Central memory CD4-positive, alpha-beta T cell (primary cell): ENCODE data around the gene EHMT1.
"Not testable (repeated sequence)": the region's sequence is repeated elsewhere in the genome, so short reads cannot be mapped to it uniquely, and the experiment has no call there.

Source experiments
- DNase-seq: peaks from one replicate; pipeline ENCODE4 v3.0.0; 2022

Gene EHMT1

DNA sequence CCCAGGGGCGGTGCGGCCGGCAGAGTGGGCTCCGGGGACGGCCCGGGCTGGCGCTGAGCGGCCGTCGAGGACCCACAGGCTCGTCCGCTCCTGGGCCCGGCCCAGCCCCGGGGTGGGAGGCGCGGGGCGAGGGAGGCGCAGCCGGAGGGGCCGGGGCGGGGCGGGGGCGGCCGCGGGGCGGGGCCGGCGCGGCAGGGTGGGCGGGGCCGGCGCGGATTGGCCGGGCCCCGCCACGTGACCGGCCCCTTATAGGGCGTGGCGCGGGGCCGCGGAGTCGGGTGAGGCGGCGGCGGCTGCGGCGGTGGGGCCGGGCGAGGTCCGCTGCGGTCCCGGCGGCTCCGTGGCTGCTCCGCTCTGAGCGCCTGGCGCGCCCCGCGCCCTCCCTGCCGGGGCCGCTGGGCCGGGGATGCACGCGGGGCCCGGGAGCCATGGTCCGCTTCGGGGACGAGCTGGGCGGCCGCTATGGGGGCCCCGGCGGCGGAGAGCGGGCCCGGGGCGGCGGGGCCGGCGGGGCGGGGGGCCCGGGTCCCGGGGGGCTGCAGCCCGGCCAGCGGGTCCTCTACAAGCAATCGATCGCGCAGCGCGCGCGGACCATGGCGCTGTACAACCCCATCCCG lies 258.8 kb downstream of the EHMT1 start, which contains the start of gene CACNA1B:
CACNA1B (plus strand) TSS at position 277 of the 617 bp plus-strand sequence; CDS start at position 429, 152 bp downstream.
- not testable (repeated sequence) for DNase-seq

DNA sequence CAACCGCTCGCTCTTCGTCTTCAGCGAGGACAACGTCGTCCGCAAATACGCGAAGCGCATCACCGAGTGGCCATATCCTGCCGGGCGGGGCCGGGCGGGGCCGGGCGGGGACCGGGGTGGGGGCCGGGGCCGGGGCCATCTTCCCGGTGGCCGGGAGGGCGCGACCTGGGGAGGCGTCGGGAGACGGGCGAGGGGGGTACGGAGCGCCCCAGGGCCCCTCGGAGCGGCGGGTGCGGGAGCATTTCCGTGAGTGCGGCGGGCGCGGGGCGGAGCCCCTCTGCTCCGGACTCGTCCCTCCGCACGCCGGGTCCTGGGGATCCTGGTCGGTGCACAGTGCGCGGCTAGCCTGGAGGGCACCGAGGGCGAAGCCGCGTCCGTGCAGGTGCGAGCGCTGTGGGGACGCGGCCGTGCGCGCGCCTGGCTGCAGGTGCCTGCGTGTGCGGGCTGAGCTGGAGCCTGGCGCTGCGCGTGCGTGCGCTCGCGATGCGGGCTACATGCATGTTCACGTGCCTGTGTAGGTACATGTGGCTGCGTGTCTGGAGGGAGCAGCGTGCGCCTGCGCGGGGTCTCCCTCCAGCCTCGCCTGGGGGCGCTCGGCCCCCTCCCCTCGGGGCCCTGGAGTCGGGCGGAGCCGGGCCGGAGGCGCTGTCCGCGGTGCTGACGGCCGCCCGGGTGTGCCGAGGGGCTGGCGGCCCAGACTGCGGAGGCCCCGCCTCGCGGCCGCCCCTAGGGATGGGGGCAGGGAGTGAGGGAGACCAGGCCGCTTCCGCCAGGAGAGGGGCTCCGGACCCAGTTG lies 259.5 kb downstream of the EHMT1 start:
- DNase-seq, result no peak

DNA sequence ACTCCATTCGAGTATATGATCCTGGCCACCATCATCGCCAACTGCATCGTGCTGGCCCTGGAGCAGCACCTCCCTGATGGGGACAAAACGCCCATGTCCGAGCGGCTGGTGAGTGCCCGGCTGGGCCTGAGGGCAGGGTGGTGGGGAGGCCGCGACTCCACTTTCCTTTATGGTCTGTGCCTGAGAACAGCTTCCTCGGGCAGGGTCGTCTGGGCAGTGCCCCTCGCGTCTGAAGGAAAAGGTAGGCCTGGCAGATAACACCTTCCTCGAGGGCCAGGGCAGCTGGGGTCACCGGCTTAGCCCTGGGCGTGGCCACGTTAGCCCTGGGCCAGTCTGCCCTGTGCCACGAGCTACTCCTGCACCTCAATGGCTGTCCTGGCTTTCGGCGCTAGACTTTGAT lies 260.2 kb downstream of the EHMT1 start:
- no peak for DNase-seq

DNA sequence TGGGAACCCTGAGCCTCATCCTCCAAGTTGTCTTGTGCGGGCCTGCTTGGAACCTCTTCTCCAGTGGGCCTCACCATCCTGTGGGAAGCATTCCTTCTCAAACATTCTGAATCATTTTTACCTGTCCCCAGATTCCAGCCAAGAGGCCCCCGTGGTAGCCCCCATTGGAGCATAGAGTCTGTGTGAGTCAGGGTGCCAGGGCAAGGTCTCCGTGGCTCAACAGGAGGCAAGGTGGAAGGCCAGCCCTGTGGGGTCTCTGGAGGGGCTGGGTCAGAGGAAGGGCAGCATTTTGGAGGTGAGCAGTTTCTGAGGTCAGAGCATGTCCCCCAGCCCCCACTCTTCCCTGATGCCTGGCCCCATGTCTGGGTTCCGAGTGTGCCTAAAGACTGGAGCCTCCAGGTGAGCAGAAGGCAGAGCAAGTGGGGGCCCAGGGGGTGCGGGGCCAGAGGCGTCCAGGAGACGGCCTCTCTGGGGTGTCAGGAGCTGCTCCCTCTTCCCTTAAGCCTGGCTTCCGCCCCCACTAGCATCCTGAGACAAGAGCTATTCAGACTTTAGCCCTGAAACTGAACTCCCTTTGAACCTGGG lies 260.9 kb downstream of the EHMT1 start:
- no peak for DNase-seq

DNA sequence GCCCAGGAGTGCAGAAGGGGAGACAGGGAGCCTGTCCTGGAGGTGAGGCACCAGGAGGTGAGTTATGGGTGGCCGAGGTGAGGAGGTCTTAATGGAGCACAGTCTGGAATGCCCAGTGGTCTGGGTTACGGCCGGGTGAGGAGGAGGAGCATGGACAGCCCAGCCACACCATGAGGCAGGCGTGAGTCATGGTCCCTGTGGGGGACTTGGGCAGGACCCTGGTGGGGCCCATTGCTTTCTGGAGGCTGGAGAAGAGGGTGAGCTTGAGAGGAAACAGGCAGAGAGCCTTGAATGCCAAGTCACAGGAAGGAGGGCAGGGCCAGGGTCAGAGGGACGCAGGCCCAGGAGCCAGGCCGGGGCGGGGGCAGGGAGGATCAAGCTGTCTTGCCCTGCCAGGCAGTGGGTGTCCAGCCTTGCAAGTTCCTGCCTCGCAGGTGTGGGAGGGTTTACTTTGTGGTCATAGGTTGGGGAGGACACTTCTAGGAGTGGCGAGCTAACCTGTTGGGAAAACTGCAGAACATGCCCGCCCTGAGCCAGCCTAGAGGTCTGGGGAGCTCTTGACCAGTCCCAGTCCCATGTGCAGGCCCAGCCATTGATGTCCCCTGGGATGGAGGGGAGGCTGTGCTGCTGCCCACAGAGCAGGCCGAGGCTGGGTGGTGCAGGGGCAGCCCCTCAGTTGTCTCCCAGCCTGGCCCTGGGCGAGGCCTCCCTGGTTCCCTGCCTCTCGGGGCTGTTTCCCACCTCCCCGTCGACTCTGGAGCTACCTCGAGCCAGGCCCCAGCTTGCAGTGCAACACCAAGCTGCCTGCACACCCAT lies 261.6 kb downstream of the EHMT1 start:
- no peak for DNase-seq

DNA sequence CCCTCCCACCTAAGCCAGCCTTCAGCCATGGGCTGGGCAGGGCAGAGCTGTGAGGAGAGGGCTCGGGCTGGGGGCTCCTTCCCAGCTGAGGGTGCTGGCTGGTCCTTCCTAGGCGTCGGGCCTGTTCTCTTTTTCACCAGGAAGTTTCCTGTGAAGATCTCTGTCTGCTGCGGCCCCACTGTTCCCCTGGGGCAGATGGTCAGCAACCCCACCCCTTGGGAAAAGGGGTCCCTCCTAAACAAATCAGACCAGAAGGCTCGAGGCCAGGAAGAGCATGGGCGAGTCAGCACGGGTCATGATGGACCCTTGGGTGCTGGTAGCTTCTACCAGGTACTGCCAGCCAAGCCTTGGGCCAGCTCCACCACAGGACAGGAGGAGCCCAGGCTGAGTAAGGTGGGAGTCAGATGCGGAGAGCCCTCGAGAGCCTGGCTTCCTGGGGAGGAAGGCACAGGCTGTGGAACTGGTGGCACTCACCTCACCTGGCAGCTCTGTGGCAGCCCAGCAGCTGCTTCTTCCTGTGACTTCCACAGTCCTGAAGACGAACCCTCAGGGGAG lies 262.2 kb downstream of the EHMT1 start:
- DNase-seq, result no peak

DNA sequence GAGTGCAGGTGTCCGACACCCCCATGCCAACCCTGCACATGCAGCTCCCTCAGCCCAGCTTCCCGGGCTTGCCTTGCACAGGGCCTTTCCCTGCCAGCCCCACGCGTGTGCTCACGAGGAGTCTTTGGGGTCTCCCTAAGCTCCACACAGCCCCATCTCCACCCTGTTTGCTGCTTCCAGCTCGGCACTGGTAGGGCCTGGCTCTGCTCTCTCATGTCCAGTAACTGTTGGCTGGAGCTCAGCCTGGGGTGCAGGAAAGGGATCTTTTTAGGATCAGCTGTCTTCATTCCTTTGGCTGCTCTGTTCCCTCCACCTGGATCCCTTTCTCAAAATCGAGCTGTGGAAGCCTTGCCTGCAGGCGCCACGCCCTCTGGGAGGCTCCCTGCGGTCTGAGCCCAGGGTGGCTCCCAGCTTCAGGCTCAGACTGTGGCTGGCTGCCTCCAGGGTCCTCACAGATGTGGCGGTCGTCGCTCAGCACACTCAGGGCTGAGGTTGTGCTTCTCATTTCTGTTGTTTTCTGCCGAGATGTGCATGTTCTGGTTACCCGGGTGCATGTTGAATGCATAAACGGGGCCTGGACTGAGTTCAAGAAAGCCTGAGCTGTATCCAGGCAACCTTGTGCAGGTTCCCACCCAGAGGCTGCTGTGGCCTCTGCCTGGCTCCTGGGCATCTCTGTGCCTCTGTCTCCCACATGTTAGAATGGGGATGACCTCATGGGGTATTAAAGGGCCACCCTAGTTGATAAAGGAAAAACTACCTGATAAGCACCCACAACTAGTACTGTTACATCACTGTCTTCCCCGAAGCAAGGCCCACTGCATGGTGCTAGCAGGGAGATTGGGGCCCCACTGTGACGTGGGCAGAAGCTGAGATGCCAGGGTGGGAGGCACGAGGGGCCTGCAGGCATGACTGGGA lies 263.0 kb downstream of the EHMT1 start:
- DNase-seq, result no peak

DNA sequence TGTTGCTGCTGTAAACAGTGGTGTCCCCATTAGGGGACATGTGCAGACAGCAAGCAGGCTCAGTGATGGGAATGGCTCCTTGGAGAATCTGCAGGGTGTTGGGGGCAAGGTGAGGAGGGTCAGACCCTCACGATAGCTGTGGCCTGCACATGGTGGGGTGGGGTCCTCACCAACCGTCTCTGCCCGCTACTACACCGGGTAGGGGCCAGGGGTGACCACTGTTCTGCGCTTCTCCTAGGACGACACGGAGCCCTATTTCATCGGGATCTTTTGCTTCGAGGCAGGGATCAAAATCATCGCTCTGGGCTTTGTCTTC lies 263.7 kb downstream of the EHMT1 start:
- no peak for DNase-seq

DNA sequence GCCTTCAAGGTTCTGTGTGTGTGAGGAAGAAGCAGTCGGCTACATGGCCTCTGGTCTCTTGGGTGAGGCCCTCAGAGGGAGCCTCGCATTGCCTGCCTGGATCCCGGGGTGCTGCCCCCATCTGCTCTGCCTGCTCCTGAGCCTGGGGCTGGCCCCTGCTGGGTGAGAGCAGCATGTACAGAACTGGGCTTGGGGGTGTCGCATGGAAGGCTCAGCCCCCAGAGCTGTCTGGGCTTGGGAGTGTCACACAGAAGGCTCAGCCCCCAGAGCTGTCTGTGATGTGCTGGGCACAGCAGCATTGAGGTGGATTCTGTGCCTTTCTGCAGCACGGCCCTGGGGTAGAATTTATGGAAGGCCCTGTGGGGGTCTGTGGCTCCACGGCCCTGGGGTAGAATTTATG lies 265.2 kb downstream of the EHMT1 start:
- DNase-seq, result not testable (repeated sequence)

DNA sequence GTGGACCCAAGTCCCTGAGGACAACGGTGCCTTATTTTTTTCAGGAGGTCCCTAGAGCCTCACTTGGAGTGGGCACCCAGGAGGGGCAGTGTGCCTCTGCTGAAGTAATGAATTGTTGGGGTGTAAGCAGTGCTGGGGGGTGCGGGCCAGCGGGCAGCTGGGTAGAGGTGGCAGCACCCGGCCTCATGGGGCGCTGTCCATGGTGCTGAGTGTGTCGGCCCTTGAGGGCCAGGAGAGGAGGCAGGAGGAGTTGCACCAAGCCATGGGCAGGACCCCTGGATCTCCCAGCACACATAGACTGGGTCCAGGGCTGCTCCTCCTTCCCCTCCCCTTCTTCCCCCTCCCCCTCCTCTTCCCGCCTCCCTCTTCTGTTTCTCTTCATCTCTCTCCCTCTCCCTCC lies 265.7 kb downstream of the EHMT1 start:
- DNase-seq, result not testable (repeated sequence)

DNA sequence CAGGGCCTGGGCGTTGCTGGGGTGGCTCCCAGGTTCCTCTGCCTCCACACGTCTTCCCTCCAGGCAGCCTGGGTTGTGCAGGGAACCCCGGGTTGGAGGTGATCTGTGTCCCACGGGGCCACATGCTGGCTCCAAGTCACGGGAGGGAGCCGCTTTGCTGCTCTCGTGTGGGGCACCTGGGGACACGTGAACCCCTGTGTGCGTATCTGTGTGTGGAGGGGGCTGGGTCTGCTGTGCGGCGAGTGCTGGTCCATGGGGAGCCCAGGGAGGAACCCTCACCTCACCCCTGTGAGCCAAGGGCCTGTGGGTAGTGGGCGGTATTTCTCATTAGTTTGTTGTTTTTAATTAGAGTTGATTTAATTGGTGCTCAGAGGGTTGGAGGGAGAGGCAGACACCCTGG lies 266.3 kb downstream of the EHMT1 start:
- not testable (repeated sequence) for DNase-seq
